ENCODE measurements around the gene GIT2.

GIT2 gene

GRCh38 chr12:109972821-109973220 lies 23.3 kb downstream of the GIT2 start:
- no peak for DNase-seq (ENCODE audit: extremely low read depth, insufficient read length)
- Histone ChIP-seq H3K27me3 (replicated peaks; ENCODE audit: control insufficient read depth, insufficient read depth, low read length) (no peaks in the 10 kb centered on the region), H3K4me3 (replicated peaks; ENCODE audit: low read depth, low read length) (no peak overlapping the region), H3K36me3 (ENCODE audit: control insufficient read depth, insufficient read depth, low read length) (peaks cover 6% of the 10 kb centered on the region)
- no peak for TF ChIP-seq CTCF (IDR thresholded peaks at IDR 0.05; ENCODE audit: insufficient read depth, low read length, poor library complexity, severe bottlenecking)

GRCh38 chr12:109968801-109969200 lies 27.4 kb downstream of the GIT2 start:
- no peaks in the 10 kb centered on the region for H3K27me3 ChIP-seq (replicated peaks; ENCODE audit: control insufficient read depth, insufficient read depth, low read length)
- TF ChIP-seq CTCF (IDR thresholded peaks at IDR 0.05; ENCODE audit: insufficient read depth, low read length, poor library complexity, severe bottlenecking): no peak
- H3K36me3 ChIP-seq (ENCODE audit: control insufficient read depth, insufficient read depth, low read length): peaks cover 10% of the 10 kb centered on the region
- no peak overlapping the region for H3K4me3 ChIP-seq (replicated peaks; ENCODE audit: low read depth, low read length)
- no peak for DNase-seq (ENCODE audit: extremely low read depth, insufficient read length)

GRCh38 chr12:109968032-109968420 lies 28.1 kb downstream of the GIT2 start:
- no peak for TF ChIP-seq CTCF (IDR thresholded peaks at IDR 0.05; ENCODE audit: insufficient read depth, low read length, poor library complexity, severe bottlenecking)
- Histone ChIP-seq H3K36me3 (ENCODE audit: control insufficient read depth, insufficient read depth, low read length) (peaks cover 13% of the 10 kb centered on the region), H3K4me3 (replicated peaks; ENCODE audit: low read depth, low read length) (no peak overlapping the region), H3K27me3 (replicated peaks; ENCODE audit: control insufficient read depth, insufficient read depth, low read length) (no peaks in the 10 kb centered on the region)
- no peak for DNase-seq (ENCODE audit: extremely low read depth, insufficient read length)

- H3K27me3 ChIP-seq (replicated peaks; ENCODE audit: control insufficient read depth, insufficient read depth, low read length): no peaks in the 10 kb centered on the region
- H3K4me3 ChIP-seq (replicated peaks; ENCODE audit: low read depth, low read length): no peak overlapping the region
- no peak for TF ChIP-seq CTCF (IDR thresholded peaks at IDR 0.05; ENCODE audit: insufficient read depth, low read length, poor library complexity, severe bottlenecking)
- H3K36me3 ChIP-seq (ENCODE audit: control insufficient read depth, insufficient read depth, low read length): peaks cover 17% of the 10 kb centered on the region
- no peak for DNase-seq (ENCODE audit: extremely low read depth, insufficient read length)
These were observed 28.7 kb downstream of the GIT2 start for GRCh38 chr12:109967383-109968031.

GRCh38 chr12:109966546-109966945 lies 29.6 kb downstream of the GIT2 start:
- Histone ChIP-seq H3K27me3 (replicated peaks; ENCODE audit: control insufficient read depth, insufficient read depth, low read length) (no peaks in the 10 kb centered on the region), H3K4me3 (replicated peaks; ENCODE audit: low read depth, low read length) (no peak overlapping the region), H3K36me3 (ENCODE audit: control insufficient read depth, insufficient read depth, low read length) (peaks cover 21% of the 10 kb centered on the region)
- no peak for DNase-seq (ENCODE audit: extremely low read depth, insufficient read length)
- no peak for TF ChIP-seq CTCF (IDR thresholded peaks at IDR 0.05; ENCODE audit: insufficient read depth, low read length, poor library complexity, severe bottlenecking)

Data from GM06990 (cell line).